ENCODE data around the gene SMIM3.

SMIM3 gene

GRCh38 chr5:150763023-150763769 lies 15.4 kb upstream of the SMIM3 start:
- Histone ChIP-seq H3K4me1 (peaks cover 12% of the 10 kb centered on the region), H3K27me3 (no peaks in the 10 kb centered on the region), H3K4me3 (ENCODE audit: low read depth, low read length) (no peak overlapping the region), H3K9me3 (no peaks in the 10 kb centered on the region), H3K36me3 (no peaks in the 10 kb centered on the region)
- DNase-seq = peak; percentile 76
- TF ChIP-seq, protein P1, sequence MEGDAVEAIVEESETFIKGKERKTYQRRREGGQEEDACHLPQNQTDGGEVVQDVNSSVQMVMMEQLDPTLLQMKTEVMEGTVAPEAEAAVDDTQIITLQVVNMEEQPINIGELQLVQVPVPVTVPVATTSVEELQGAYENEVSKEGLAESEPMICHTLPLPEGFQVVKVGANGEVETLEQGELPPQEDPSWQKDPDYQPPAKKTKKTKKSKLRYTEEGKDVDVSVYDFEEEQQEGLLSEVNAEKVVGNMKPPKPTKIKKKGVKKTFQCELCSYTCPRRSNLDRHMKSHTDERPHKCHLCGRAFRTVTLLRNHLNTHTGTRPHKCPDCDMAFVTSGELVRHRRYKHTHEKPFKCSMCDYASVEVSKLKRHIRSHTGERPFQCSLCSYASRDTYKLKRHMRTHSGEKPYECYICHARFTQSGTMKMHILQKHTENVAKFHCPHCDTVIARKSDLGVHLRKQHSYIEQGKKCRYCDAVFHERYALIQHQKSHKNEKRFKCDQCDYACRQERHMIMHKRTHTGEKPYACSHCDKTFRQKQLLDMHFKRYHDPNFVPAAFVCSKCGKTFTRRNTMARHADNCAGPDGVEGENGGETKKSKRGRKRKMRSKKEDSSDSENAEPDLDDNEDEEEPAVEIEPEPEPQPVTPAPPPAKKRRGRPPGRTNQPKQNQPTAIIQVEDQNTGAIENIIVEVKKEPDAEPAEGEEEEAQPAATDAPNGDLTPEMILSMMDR (IDR thresholded peaks at IDR 0.05; ENCODE audit: low read depth, low read length) = peak; percentile 10; the same call in 1 of the 2 replicates

DNA sequence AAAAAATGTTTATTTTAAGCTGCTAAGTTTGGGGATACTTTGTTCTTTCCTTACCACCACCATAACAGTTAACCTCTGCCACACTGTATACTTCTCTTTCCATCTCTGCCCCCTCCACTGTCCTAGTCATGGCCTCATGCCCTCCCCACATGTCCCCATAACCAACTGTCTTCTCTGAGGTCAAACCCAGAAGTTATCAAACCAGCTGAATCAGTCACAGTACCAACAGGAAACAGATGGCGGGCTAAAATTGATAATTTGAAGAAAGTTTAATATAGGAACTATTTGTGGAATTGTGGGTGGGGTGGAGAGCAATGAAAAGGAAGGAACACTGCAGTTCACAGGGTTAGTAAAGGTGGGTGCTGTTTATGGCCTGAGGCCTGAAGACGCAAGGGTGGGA lies 14.0 kb upstream of the SMIM3 start:
- TF ChIP-seq, protein P1 (IDR thresholded peaks at IDR 0.05; ENCODE audit: low read depth, low read length) = no peak
- Histone ChIP-seq H3K4me3 (ENCODE audit: low read depth, low read length) (no peak overlapping the region), H3K4me1 (peaks cover 9% of the 10 kb centered on the region), H3K9me3 (no peaks in the 10 kb centered on the region), H3K27me3 (no peaks in the 10 kb centered on the region), H3K36me3 (no peaks in the 10 kb centered on the region)
- DNase-seq = no peak

GRCh38 chr5:150765011-150765798 lies 13.4 kb upstream of the SMIM3 start:
- TF ChIP-seq, protein P1 (IDR thresholded peaks at IDR 0.05; ENCODE audit: low read depth, low read length) = no peak
- H3K36me3 ChIP-seq = no peaks in the 10 kb centered on the region
- no peaks in the 10 kb centered on the region for H3K9me3 ChIP-seq
- no peak for DNase-seq
- H3K27me3 ChIP-seq = no peaks in the 10 kb centered on the region
- H3K4me1 ChIP-seq = peaks cover 9% of the 10 kb centered on the region
- no peak overlapping the region for H3K4me3 ChIP-seq (ENCODE audit: low read depth, low read length)

DNA sequence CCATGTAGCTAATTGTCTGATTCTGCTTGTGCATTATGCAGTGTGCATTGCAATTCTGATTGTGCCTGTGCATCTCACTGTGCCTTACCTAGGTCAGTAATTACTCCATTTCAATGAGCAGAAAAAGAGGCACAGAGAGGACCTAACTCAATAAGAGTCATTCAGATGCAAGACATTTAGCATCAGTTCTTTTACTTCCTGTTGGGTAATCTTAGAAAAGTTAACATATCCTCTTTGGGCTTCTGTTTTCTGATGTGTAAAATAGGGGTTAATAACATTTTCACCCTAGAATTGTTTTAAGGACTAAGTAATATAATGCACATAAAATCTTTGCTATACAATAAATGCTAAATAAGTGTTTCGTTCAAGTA lies 12.8 kb upstream of the SMIM3 start:
- Histone ChIP-seq H3K36me3 (no peaks in the 10 kb centered on the region), H3K4me3 (ENCODE audit: low read depth, low read length) (no peak overlapping the region), H3K27me3 (no peaks in the 10 kb centered on the region), H3K9me3 (no peaks in the 10 kb centered on the region), H3K4me1 (peaks cover 9% of the 10 kb centered on the region)
- DNase-seq = no peak
- TF ChIP-seq, protein P1 (IDR thresholded peaks at IDR 0.05; ENCODE audit: low read depth, low read length) = no peak

DNA sequence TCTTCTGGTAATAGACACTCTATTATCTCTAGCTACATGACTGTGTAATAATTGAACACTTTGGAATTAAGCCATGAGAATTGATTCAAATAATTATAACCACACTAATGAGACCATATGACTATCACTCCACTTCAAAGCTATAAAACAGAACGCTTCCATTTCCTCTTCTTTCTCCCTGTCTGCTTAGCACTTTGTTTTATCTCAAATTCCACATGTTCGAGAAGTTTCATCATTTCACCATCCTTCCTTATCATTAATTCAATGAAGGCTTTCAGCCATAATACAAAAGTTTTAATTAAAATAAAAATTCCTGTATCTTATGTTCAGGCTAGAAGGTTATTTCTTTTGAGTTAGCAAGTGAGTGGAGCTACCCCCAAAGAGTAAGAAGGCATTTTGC lies 12.3 kb upstream of the SMIM3 start:
- Histone ChIP-seq H3K36me3 (no peaks in the 10 kb centered on the region), H3K4me3 (ENCODE audit: low read depth, low read length) (no peak overlapping the region), H3K27me3 (no peaks in the 10 kb centered on the region), H3K9me3 (no peaks in the 10 kb centered on the region), H3K4me1 (peaks cover 9% of the 10 kb centered on the region)
- DNase-seq = no peak
- TF ChIP-seq, protein P1 (IDR thresholded peaks at IDR 0.05; ENCODE audit: low read depth, low read length) = no peak

Data from BE2C (cell line).